Gastrocnemius medialis (tissue), 4 donors: Measurements from ENCODE around the gene FOXR1. TPM values are rescaled to one million over a fixed set of nuclear protein-coding genes. Genes with fewer than 3 reads are reported as not detected.
"Not testable (repeated sequence)": the region's sequence is repeated elsewhere in the genome, so short reads cannot be mapped to it uniquely, and the experiment has no call there.

Experiments used
- ATAC-seq, 2 donors: fragments of 150-250 bp; one replicate each; pipeline ENCODE4 v1.9.1; 2016
- DNase-seq, 2 donors: peaks; one replicate each; pipeline ENCODE4 v3.0.0-alpha.2; 2019
- H3K27ac ChIP-seq, 4 donors: fragments of 200-600 bp; sonication (generic); 1 replicate in 1 of 4; 2 replicates in 3 of 4; pipeline ENCODE4 v1.5.1; 2016 to 2018; ENCODE audit warnings: mild to moderate bottlenecking in 2 of 4, moderate library complexity in 1 of 4
- H3K27me3 ChIP-seq, 3 donors: fragments of 200-600 bp; sonication (generic) in 2 of 3; 1 replicate in 1 of 3; 2 replicates in 2 of 3; pipeline versions ENCODE4 v1.5.1 to v1.6.0; 2016 to 2019; ENCODE audit warnings: mild to moderate bottlenecking in 1 of 3, moderate library complexity in 1 of 3
- H3K36me3 ChIP-seq, 2 donors: fragments of 200-600 bp; sonication (generic) in 1 of 2; one replicate each; pipeline ENCODE4 v1.5.1; 2017 to 2018
- H3K4me1 ChIP-seq, 2 donors: fragments of 200-600 bp; sonication (generic) in 1 of 2; one replicate each; pipeline ENCODE4 v1.5.1; 2016 to 2017; ENCODE audit warnings: mild to moderate bottlenecking in 2 of 2
- H3K4me3 ChIP-seq, 4 donors: fragments of 200-600 bp; sonication (generic) in 3 of 4; 1 replicate in 1 of 4; 2 replicates in 3 of 4; pipeline ENCODE4 v1.5.1; 2016 to 2019; ENCODE audit warnings: mild to moderate bottlenecking in 2 of 4
- H3K9me3 ChIP-seq, 3 donors: fragments of 200-600 bp; sonication (generic) in 2 of 3; 1 replicate in 1 of 3; 2 replicates in 2 of 3; pipeline ENCODE4 v1.5.1; 2016 to 2019
- CTCF ChIP-seq, 5 experiments: fragments of 450-650 bp in 3 of 5; fragments of 200-600 bp in 2 of 5; sonication (generic) in 2 of 5; IDR thresholded peaks in 4 of 5; conservative IDR thresholded peaks in 1 of 5; 1 replicate in 4 of 5; 2 replicates in 1 of 5; pipeline ENCODE4 v1.5.1; 2016 to 2019; ENCODE audit warnings: antibody characterized with exemption in 5 of 5, mild to moderate bottlenecking in 3 of 5, moderate library complexity in 3 of 5
- POLR2A ChIP-seq, 2 donors: fragments of 450-650 bp; IDR thresholded peaks; one replicate each; pipeline ENCODE4 v1.6.1; 2017; ENCODE audit warnings: antibody characterized with exemption in 2 of 2, mild to moderate bottlenecking in 2 of 2, moderate library complexity in 2 of 2
- in situ Hi-C, 4 donors: fragments of 200-750 bp; cut with MboI; loops; one replicate each; pipeline versions ENCODE4 v1.15.0 to v1.8.0; 2017; ENCODE audit warnings: low sequenced_read_pairs in 4 of 4
- intact Hi-C: fragments of 100-400 bp; cut with DNase I; formaldehyde crosslinking; loops from one replicate; pipeline ENCODE4 v1.15.1; 2023; ENCODE audit warnings: low total_unique reads
- total RNA-seq, 4 donors: library from RNA; depleted of rRNA; stranded (reverse); fragments of >200 nt; gene quantifications; one replicate each; pipeline versions ENCODE4 v1.1.0 to v1.2.3, GENCODE V29; 2016

The FOXR1 gene
- total RNA-seq, 4 donors from 2014 or later: not detected

GRCh38 chr11:118958577-118958976, 13.0 kb upstream of the FOXR1 start:
- intact Hi-C loops: no loop called here
- ATAC-seq (no peak), DNase-seq (no peak)
- TF ChIP-seq CTCF (IDR thresholded peaks at IDR 0.05 in 4 of 5, conservative IDR thresholded peaks at IDR 0.05 in 1 of 5): no peak
- TF ChIP-seq POLR2A (IDR thresholded peaks at IDR 0.05): no peak
- no peaks in the 10 kb centered on the region for H3K27me3 ChIP-seq
- H3K36me3 ChIP-seq: no peaks in the 10 kb centered on the region
- no peak overlapping the region for H3K4me3 ChIP-seq
- H3K4me1 ChIP-seq: no peaks in the 10 kb centered on the region
- no peak overlapping the region for H3K27ac ChIP-seq
- H3K9me3 ChIP-seq: no peaks in the 10 kb centered on the region
- in situ Hi-C loops: loop anchor here (5.0 to 10.0 kb wide), 3 partner anchors 54 to 266 kb away; no protein-coding TSS in a partner anchor

- intact Hi-C loops: no loop called here
- no peak for TF ChIP-seq POLR2A (IDR thresholded peaks at IDR 0.05)
- TF ChIP-seq CTCF (IDR thresholded peaks at IDR 0.05 in 4 of 5, conservative IDR thresholded peaks at IDR 0.05 in 1 of 5): no peak
These were observed 10.4 kb upstream of the FOXR1 start for GRCh38 chr11:118961189-118961588.

GRCh38 chr11:118961591-118961990, 10.0 kb upstream of the FOXR1 start:
- no peak overlapping the region for H3K4me3 ChIP-seq
- ATAC-seq: no peak
- H3K4me1 ChIP-seq: no peaks in the 10 kb centered on the region
- H3K36me3 ChIP-seq: no peaks in the 10 kb centered on the region
- in situ Hi-C loops: no loop called here
- no peaks in the 10 kb centered on the region for H3K27me3 ChIP-seq
- no peak for TF ChIP-seq POLR2A (IDR thresholded peaks at IDR 0.05)
- TF ChIP-seq CTCF (IDR thresholded peaks at IDR 0.05 in 4 of 5, conservative IDR thresholded peaks at IDR 0.05 in 1 of 5): no peak
- H3K9me3 ChIP-seq: no peaks in the 10 kb centered on the region
- intact Hi-C loops: no loop called here
- DNase-seq: no peak
- no peak overlapping the region for H3K27ac ChIP-seq

More at GRCh38 chr11:118961189-118961588, 10.4 kb upstream of the FOXR1 start:
- Histone ChIP-seq H3K27me3 (no peaks in the 10 kb centered on the region), H3K9me3 (no peaks in the 10 kb centered on the region), H3K4me1 (no peaks in the 10 kb centered on the region), H3K27ac (no peak overlapping the region), H3K4me3 (no peak overlapping the region), H3K36me3 (no peaks in the 10 kb centered on the region)
- in situ Hi-C loops: no loop called here
- ATAC-seq: no peak
- no peak for DNase-seq

- H3K4me1 ChIP-seq, DNase-seq, H3K9me3 ChIP-seq, H3K27ac ChIP-seq, in situ Hi-C loops, H3K4me3 ChIP-seq, ATAC-seq, H3K36me3 ChIP-seq, intact Hi-C loops, H3K27me3 ChIP-seq: not testable (repeated sequence)
These were observed 2.1 kb upstream of the FOXR1 start for GRCh38 chr11:118969508-118969907.

GRCh38 chr11:118973985-118974384, 2.4 kb downstream of the FOXR1 start:
- TF ChIP-seq POLR2A (IDR thresholded peaks at IDR 0.05) (no peak), CTCF (IDR thresholded peaks at IDR 0.05 in 4 of 5, conservative IDR thresholded peaks at IDR 0.05 in 1 of 5) (no peak)
- ATAC-seq (no peak), DNase-seq (no peak)
- no peak overlapping the region for H3K4me3 ChIP-seq
- H3K4me1 ChIP-seq: no peaks in the 10 kb centered on the region
- intact Hi-C loops (no loop called here), in situ Hi-C loops (no loop called here)
- no peak overlapping the region for H3K27ac ChIP-seq
- H3K9me3 ChIP-seq: no peaks in the 10 kb centered on the region
- H3K27me3 ChIP-seq: peaks cover 0 to 4% (median 3%) of the 10 kb centered on the region in 3 donors
- H3K36me3 ChIP-seq: no peaks in the 10 kb centered on the region
